GM18507 (cell line): ENCODE results near the gene ZC3H18.

Experiments
- DNase-seq: peaks from one replicate; pipeline ENCODE4 v3.0.0; 2011; ENCODE audit warnings: low read depth; ENCODE audit not compliant: insufficient read length; ENCODE audit errors: extremely low spot score
- FAIRE-seq: peaks from 2 replicates; lab custom pipeline; 2011; peaks lifted over from hg19 to GRCh38; lab: Jason Lieb, UNC

ZC3H18 gene

DNA sequence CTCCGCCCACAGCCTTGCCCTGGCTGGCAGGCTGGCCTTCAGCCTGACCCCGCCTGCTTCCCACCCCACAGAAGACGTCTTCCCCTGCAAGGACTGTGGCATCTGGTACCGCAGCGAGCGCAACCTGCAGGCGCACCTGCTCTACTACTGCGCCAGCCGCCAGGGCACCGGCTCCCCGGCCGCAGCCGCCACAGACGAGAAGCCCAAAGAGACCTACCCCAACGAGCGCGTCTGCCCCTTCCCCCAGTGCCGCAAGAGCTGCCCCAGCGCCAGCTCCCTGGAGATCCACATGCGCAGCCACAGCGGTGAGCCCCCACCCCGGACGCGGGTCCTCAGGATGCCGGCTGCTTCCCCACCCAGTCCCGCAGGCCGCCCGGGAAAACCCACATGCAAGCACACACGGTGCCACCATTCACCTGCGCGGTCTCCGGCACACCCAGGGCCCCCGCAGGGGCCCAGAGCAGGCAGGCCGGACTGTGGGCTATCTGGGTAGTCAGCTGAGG is 38.2 kb upstream of the ZC3H18 start:
- FAIRE-seq, result no peak

DNA sequence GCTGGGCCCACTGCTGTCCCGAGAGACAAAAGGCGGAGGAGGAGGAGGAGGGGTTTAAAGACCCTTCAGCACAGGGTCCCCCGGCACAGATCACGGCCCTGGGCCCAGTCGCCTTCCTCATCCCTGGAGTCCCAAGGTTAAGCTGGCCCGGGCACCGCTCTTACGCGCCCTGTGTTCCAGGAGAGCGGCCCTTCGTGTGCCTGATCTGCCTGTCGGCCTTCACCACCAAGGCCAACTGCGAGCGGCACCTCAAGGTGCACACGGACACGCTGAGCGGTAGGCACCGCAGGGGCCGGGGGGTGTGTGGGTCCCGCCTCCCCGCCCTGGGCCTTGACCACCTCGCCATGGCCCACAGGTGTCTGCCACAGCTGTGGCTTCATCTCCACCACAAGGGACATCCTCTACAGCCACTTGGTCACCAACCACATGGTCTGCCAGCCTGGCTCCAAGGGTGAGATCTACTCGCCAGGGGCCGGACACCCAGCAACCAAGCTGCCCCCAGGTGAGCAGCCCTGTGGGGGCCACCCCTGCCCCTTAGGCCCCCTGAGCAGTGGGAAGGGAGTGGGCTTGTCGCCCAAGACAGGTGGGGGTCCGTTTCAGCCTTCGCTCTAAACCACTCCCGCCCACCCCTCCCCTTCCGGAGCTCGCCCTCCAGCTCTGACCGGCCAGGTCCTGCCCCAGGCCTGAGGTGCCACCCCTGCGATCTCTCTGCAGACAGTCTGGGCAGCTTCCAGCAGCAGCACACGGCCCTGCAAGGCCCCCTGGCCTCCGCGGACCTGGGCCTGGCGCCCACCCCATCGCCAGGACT is 37.6 kb upstream of the ZC3H18 start:
- no peak for FAIRE-seq
- no peak for DNase-seq

More for the DNA sequence above, 38.2 kb upstream of the ZC3H18 start:
- no peak for DNase-seq

GRCh38 chr16:88533381-88533917 is 36.8 kb upstream of the ZC3H18 start:
- no peak for DNase-seq
- no peak for FAIRE-seq

DNA sequence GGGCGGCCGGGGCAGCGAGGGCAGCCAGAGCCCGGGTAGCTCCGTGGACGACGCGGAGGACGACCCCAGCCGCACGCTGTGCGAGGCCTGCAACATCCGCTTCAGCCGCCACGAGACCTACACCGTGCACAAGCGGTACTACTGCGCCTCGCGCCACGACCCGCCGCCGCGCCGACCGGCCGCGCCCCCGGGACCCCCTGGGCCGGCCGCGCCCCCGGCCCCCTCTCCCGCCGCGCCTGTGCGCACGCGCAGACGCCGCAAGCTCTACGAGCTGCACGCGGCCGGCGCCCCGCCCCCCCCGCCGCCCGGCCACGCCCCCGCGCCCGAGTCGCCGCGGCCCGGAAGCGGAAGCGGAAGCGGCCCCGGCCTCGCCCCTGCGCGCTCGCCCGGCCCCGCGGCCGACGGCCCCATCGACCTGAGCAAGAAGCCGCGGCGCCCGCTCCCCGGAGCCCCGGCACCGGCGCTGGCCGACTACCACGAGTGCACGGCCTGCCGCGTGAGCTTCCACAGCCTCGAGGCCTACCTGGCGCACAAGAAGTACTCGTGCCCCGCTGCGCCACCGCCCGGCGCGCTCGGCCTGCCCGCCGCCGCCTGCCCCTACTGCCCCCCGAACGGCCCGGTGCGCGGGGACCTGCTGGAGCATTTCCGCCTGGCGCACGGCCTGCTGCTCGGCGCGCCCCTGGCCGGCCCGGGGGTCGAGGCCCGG is 36.1 kb upstream of the ZC3H18 start:
- FAIRE-seq (peak; percentile 50), DNase-seq (peak; percentile 96)

GRCh38 chr16:88534638-88535190 is 35.5 kb upstream of the ZC3H18 start:
- DNase-seq (no peak), FAIRE-seq (no peak)

DNA sequence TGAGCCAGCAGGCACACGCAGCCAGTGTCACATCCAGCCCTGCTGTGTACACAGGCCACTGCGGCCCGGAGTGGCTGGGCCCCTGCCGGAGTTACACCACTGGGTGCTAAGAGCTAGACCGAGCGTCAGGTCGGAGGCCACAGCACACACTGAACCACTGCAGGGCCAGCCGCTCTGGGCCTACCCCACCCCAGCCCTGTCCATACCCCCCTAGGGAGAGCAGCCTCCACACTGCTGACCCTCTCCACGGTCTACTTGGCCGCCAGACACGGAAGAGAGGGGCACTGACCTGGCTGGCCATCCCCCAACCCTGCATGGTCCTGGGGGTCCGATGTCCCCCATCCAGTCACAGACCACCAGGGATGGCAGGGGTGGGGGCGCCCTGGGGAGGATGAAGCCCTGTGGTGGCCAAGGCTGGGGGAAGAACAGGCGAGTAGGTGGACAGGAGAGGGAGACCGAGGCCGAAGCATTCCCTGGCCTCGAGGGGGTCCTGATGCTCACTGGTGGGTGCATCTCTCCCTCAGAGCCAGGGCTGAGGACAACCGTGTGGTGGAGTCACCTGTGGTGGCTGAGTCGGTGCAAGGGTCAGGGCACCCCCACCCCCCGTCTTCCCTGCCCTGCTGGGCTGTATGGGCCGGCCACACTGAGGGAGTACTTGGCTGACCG is 34.9 kb upstream of the ZC3H18 start:
- DNase-seq (no peak), FAIRE-seq (no peak)

DNA sequence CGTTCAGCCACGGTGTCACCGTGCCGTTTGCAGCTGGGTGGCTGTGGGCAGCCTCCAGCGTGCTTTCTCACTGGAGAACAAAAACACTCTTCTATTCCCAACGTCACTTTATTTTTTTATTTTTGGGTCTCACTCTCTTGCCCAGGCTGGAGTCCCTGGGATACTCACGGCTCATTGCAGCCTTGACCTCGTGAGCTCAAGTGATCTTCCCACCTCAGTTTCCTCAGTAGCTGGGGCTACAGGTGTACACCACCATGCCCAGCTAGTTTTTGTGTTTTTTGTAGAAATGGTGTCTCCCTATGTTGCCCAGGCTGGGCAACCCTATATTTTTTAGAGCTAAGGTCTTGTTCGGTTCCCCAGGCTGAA is 34.4 kb upstream of the ZC3H18 start:
- DNase-seq, result no peak
- no peak for FAIRE-seq

DNA sequence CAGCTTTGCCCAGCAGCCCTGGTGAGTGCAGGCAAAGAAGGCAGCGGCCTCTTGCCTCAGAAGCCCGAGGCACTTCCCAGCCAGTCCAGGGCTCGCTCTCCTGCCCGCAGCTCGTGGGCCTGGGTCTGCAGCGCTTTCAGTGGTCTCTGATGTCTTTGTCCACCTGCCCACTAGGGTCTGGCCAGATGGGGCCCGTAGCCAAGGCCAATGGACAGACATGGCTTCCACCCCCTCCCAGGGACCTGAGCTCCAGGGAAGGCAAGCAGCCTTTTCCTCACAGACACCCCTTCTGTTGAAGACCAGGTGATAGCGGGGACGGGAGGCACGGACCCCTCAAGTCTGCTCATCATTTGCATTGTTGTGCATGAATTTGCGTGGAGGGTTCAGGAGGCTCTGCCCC is 33.7 kb upstream of the ZC3H18 start:
- FAIRE-seq, result no peak
- no peak for DNase-seq

DNA sequence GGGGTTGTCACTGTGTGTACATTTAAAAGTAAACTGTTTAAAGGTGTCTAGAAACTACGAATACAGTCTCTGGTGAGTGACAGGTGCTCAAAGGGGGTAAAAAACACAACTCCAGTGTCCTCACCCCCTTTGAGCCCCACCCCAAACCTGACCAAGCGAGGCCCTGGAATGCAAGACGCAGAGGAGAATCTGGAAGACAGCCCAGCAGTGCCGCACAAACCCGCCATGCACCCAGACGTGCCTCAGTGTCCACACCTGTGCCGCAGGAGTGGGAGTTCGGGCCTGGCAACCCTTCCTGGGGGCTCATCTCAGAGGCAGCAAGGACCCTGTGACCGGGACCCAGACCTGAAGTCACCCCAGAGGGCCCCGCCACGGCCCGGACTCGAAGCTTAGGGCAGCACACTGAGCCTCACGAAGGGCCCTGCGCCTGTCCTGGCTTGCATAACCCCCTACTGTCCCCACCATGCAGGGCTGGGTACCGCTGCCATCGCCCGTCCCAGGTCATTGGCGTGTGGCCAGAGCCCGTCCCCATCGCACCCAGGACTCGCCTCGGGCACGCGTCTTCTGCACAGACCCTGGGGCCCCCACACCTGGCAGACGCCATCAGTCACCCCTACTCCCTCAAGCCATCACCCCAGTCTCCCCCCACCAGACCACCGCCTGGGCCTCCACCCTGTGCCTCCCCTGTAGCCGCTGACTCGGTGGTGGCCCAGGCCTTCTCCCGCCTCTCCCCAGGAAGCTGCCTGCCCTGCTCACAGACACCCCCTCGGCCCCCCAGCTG is 33.0 kb upstream of the ZC3H18 start:
- DNase-seq (no peak), FAIRE-seq (no peak)

DNA sequence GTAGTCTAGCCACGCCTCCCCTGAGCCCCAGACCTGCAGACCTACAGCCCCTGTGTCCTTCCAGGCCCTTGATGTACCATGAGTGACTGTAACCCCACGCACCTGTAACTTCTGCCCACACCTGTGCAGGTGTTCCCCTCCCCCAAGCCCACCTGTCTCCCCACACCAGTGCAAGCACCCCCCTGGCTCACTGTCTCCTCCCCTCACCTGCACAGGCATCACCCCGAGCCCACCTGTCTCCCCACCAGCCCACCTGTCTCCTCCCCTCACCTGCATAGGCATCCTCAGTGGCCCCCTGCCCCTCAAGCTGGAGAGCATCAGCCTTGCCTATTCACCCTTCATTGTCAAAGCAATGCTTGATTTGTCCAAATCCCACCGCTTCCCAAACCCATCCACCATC is 32.3 kb upstream of the ZC3H18 start:
- no peak for FAIRE-seq

DNA sequence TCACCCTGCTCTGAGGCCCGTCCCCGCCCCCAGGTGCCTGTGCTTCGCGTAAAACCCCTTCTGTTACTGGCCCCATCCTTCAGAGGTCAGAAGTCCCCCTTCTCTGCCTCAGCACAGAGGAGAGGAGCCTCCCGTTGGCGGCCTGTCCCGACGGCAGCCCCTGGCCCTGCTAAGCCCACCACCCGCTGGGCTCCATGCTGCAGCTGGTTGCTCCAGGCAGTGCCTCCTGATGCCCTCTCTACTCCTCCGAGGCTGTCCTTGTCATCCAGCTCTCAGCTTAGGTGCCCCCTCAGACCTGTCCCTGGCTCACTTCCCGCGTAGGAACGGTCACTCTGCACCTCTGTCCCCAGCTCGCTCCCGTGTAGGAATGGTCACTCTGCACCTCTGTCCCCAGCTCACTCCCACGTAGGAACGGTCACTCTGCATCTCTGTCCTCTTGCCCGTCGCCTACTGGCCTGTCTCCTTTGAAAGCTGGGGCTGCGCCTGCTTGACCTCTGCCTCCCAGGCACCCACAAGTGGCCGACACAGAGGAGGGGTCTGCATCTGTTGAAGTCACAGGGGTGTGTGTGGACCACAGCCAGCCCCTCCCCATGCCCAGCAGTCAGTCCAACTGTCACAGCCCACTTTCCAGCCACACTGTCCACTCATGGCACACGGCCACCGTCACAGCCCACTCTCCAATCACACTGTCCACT is 31.7 kb upstream of the ZC3H18 start:
- FAIRE-seq (no peak), DNase-seq (no peak)

More for the DNA sequence above, 32.3 kb upstream of the ZC3H18 start:
- DNase-seq, result no peak

DNA sequence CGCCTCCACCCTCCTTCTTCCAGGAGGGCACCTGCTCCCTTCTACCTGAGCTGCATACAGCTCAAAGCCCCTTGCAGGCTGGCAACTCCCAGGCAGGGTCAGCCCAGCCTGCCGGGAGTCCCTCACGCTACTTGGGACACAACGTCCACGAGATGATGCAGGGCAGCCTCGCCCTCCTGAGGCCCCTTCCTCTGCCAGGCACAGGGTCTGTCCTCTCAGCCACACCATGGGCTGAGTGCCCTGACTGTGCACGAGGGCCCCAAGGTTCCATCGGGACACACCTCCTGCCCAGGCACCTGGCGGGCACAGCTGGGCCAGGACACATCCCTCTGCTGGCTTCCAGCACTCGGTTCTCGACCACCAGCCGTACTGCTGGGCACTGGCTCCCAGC is 30.9 kb upstream of the ZC3H18 start:
- FAIRE-seq, result no peak
- DNase-seq, result no peak

DNA sequence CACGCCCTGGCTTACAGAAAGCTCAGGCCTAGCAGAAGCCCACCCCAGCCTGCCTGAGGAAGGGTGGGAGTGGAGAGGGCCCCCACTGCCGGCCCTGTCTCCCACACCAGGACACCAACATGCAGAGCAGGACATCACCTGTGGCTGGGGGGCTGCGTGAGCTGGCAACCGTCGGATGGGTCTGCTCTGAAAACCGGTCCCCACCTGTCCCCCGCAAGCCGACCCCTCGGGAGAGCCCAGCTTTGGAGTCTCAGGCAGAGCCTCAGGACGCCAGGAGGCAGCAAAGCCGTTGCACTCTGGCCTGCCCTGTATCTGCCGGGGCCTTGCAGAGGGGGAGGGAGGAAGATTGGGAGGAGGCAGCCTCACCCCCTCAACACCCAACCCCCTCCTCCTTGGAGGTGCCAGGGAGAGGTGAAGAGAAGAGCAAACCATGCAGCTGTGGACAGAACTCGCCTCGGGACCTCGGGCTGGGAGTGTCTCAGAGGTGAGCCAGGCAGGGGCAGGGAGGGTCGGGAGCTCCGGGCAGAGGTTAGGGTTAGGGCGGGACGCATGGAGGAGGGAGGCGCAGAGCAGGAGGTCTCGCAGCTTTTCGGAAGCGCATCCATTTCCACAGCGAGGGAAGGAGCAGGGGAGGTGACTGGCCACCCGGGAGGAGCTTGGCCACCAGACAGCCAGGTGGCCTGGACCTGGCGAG is 30.4 kb upstream of the ZC3H18 start:
- no peak for FAIRE-seq
- DNase-seq, result no peak

DNA sequence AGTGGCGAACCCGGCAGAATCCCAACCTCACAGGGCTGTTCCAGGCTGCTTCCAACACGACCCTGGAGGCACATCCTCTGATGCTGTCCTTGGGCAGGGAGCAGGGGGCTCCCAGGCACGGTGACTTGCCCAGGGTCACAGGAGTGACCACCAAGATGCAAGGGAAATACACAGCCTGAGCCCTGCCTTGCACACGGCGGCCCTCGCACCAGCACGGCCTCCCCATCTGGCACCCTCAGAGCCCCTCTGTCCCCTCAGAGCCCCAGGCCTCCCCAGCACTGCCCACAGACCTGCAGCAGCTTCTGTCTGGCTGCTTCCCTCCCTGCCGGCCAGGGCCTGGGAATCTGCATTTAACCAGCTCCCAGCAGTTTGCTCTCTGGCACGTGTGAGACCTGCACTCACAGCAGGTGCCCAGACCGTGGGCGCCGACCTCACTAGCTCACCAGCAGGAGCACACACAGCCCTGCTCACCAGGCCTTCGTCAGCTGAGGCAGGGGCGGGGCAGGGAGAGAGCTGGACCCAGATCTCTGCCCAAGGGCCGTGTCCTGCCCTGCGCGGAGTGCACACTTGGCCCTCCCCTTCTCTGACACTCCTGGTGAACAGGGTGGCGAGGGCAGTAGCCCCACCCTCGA is 29.7 kb upstream of the ZC3H18 start:
- no peak for DNase-seq
- no peak for FAIRE-seq

DNA sequence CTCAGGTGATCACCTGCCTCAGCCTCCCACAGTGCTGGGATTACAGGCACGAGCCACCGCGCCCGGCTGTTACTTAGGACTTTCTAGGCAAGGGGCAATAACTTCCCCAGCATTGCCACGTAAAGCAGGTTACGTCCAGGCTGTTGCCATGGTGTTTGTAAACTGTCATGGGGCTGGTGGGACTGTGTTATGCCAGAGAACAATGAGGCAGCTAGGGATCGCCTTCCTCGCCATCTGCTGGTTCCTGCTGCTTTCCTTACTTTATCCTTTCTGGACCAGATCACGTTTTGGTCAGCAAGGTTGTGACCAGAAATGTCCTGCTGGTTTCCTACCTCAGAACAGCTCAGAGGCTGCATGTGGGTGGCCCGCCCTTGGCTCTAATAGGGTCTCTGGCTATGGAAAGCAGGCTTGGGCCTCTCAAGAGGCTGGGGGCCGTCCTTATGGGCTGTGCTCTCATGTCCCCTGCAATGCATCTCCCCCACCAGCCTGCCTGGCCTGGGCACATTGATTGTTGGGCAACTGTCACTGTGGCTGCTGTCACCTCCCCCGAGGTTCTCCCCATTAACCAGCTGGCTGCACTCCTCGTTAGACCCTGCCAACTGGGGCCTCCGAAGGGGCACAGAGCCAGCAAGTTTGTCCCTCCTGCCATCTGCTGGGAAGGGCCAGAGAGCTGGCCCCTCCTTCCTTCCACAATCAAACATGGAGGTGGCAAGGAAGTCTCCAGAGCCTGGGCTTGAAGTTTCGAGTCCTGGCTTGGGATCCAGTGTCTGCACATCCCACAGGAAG is 28.2 kb upstream of the ZC3H18 start:
- FAIRE-seq, result no peak
- DNase-seq, result no peak

GRCh38 chr16:88543230-88543813 is 26.9 kb upstream of the ZC3H18 start:
- DNase-seq (no peak), FAIRE-seq (no peak)

- no peak for DNase-seq
- no peak for FAIRE-seq
Measured at GRCh38 chr16:88545781-88546180, 24.4 kb upstream of the ZC3H18 start.
